Heart left ventricle (tissue), 16 donors: Measurements from ENCODE around the gene VTI1A. TPM values are rescaled to one million over a fixed set of nuclear protein-coding genes. Genes with fewer than 3 reads are reported as not detected.

Source experiments
- ATAC-seq, 4 donors: fragments of 200-7000 bp; cut with Tn5 transposase; one replicate each; pipeline ENCODE4 v1.9.1; 2020 to 2022; ENCODE audit warnings: moderate library complexity in 4 of 4, mild to moderate bottlenecking in 3 of 4, moderate number of reproducible peaks in 1 of 4
- DNase-seq, 5 donors: peaks; one replicate each; pipeline ENCODE4 v3.0.0-alpha.2; 2020
- H3K27ac ChIP-seq, 12 donors: fragments of 200-600 bp; sonication (generic) in 4 of 12; one replicate each; pipeline versions ENCODE4 v1.5.0 to v1.8.0; 2016 to 2022; ENCODE audit warnings: mild to moderate bottlenecking in 2 of 12
- H3K27me3 ChIP-seq, 9 donors: fragments of 200-600 bp; sonication (generic) in 2 of 9; one replicate each; pipeline versions ENCODE4 v1.5.1 to v1.8.0; 2016 to 2022; ENCODE audit warnings: mild to moderate bottlenecking in 3 of 9
- H3K36me3 ChIP-seq, 9 donors: fragments of 200-600 bp; sonication (generic) in 2 of 9; one replicate each; pipeline versions ENCODE4 v1.5.0 to v1.8.0; 2018 to 2022; ENCODE audit warnings: mild to moderate bottlenecking in 2 of 9
- H3K4me1 ChIP-seq, 12 donors: fragments of 200-600 bp; sonication (generic) in 4 of 12; one replicate each; pipeline versions ENCODE4 v1.5.0 to v1.8.0; 2016 to 2022; ENCODE audit warnings: mild to moderate bottlenecking in 3 of 12
- H3K4me3 ChIP-seq, 12 donors: fragments of 200-600 bp; sonication (generic) in 4 of 12; one replicate each; pipeline versions ENCODE4 v1.5.0 to v1.8.0; 2017 to 2022; ENCODE audit warnings: mild to moderate bottlenecking in 9 of 12, moderate library complexity in 4 of 12
- H3K9me3 ChIP-seq, 12 donors: fragments of 200-600 bp; sonication (generic) in 4 of 12; one replicate each; pipeline versions ENCODE4 v1.5.0 to v1.8.0; 2016 to 2022; ENCODE audit warnings: mild to moderate bottlenecking in 1 of 12
- POLR2A ChIP-seq, 2 donors: fragments of 450-650 bp; IDR thresholded peaks; one replicate each; pipeline ENCODE4 v1.6.1; 2017; ENCODE audit warnings: antibody characterized with exemption in 2 of 2, mild to moderate bottlenecking in 2 of 2, moderate library complexity in 2 of 2
- WGBS, 4 donors: extraction: QIAGEN DNeasy Blood & Tissue Kit in 2 of 4; methylation state at CpG; one replicate each; pipeline versions ENCODE4 v1.1.5 to v1.1.7; 2013 to 2018; 5-methylcytosine and 5-hydroxymethylcytosine counted together
- intact Hi-C, 10 donors: fragments of 100-400 bp; cut with DNase I; formaldehyde crosslinking; loops; one replicate each; pipeline versions ENCODE4 v1.11.1 to v1.14.2; 2022
- polyA plus RNA-seq, 2 donors: library from polyadenylated mRNA; stranded (reverse); fragments of 200-250 nt; gene quantifications; one replicate each; pipeline ENCODE4 v1.2.3, GENCODE V29; 2013
- total RNA-seq, 9 donors: library from RNA; depleted of rRNA in 2 of 9; stranded (reverse); fragments of >200 nt in 2 of 9; fragmentation: NEBNext Ultra II Directional in 3 of 9; extraction: Animal tissue kit (Norgen Biotek cat#: 25700) in 3 of 9; gene quantifications; one replicate each; pipeline versions ENCODE4 v1.1.0 to v1.2.4, GENCODE V29; 2016 to 2023
- TF ChIP-seq, protein P1 (sequence below), 12 donors: fragments of 200-600 bp; sonication (generic) in 4 of 12; IDR thresholded peaks; one replicate each; pipeline versions ENCODE4 v1.5.0 to v1.8.0; 2018 to 2022; ENCODE audit warnings: antibody characterized with exemption in 12 of 12, mild to moderate bottlenecking in 5 of 12
- donor health status: ischemic (EF 13 %, LVEDD 7.1; RV severe dilation, severe dysfunction).
- donor health status: healthy with polysubstance abuse.
- donor health status: DM: no; HTN: yes; CAD: no.
- donor health status: DM: no; HTN: no; CAD: no.
- donor health status: ischemic (EF 25% LVEDD 6.9; RV normal size, moderate dysfunction).
- donor health status: ischemic (EF 25% LVEDD 5.7; RV mildly dilated, moderate dysfunction).
- donor health status: healthy.
- donor health status: DM: yes; HTN: yes; CAD: no.
- donor health status: ischemic (EF 35%, LVEDD 5.7; RV mildly dilated, moderate dysfunction).
- donor health status: nonischemic (EF 11% LVEDD 7.7; RV severe dilation, severe dysfunction).
- donor health status: DM: yes; HTN: yes; CAD: no.
- donor health status: PGD.
- donor health status: ischemic (EF 29% LVEDD 5.4; RV normal size, mild dysfunction).
- donor health status: nonischemic (EF 23%, LVEDD 6.1; RV moderate dilation, normal function).

The VTI1A gene
- total and polyA plus RNA-seq, 11 donors = 6.0 to 33.1 (median 23.2) TPM

- H3K27ac ChIP-seq = no peak overlapping the region
- H3K4me1 ChIP-seq = peaks cover 0 to 3% (median 0%) of the 10 kb centered on the region in 12 donors
- intact Hi-C loops = loop anchor here (2.0 to 10.0 kb wide), 8 partner anchors 243 to 667 kb away; no protein-coding TSS in a partner anchor
- no peaks in the 10 kb centered on the region for H3K36me3 ChIP-seq
- no peak overlapping the region for H3K4me3 ChIP-seq
- no peaks in the 10 kb centered on the region for H3K9me3 ChIP-seq
- no peak for DNase-seq
- H3K27me3 ChIP-seq = no peaks in the 10 kb centered on the region
- TF ChIP-seq, protein P1, sequence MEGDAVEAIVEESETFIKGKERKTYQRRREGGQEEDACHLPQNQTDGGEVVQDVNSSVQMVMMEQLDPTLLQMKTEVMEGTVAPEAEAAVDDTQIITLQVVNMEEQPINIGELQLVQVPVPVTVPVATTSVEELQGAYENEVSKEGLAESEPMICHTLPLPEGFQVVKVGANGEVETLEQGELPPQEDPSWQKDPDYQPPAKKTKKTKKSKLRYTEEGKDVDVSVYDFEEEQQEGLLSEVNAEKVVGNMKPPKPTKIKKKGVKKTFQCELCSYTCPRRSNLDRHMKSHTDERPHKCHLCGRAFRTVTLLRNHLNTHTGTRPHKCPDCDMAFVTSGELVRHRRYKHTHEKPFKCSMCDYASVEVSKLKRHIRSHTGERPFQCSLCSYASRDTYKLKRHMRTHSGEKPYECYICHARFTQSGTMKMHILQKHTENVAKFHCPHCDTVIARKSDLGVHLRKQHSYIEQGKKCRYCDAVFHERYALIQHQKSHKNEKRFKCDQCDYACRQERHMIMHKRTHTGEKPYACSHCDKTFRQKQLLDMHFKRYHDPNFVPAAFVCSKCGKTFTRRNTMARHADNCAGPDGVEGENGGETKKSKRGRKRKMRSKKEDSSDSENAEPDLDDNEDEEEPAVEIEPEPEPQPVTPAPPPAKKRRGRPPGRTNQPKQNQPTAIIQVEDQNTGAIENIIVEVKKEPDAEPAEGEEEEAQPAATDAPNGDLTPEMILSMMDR (IDR thresholded peaks at IDR 0.05) = no peak
- TF ChIP-seq POLR2A (IDR thresholded peaks at IDR 0.05) = no peak
- ATAC-seq = no peak
Measured at GRCh38 chr10:112720178-112720577, 273.2 kb downstream of the VTI1A start.

GRCh38 chr10:112721080-112721698 is 274.2 kb downstream of the VTI1A start:
- Histone ChIP-seq H3K9me3 (no peaks in the 10 kb centered on the region), H3K4me1 (peaks cover 0 to 3% (median 0%) of the 10 kb centered on the region in 12 donors), H3K27ac (no peak overlapping the region), H3K36me3 (no peaks in the 10 kb centered on the region), H3K4me3 (no peak overlapping the region), H3K27me3 (no peaks in the 10 kb centered on the region)
- intact Hi-C loops = loop anchor here (2.0 to 10.0 kb wide), 8 partner anchors 244 to 666 kb away; no protein-coding TSS in a partner anchor
- WGBS, 4 donors = 53 to 66% (median 60%) methylated on average over 5 of the region's 5 CpGs
- DNase-seq (no peak), ATAC-seq (peak in 3 of 4 donors; percentile 45 to 64 (median 56))
- no peak for TF ChIP-seq POLR2A (IDR thresholded peaks at IDR 0.05)
- TF ChIP-seq, protein P1 (IDR thresholded peaks at IDR 0.05) = peak; percentile 44 to 78 (median 66)

GRCh38 chr10:112722758-112723157 is 275.7 kb downstream of the VTI1A start:
- ATAC-seq = no peak

GRCh38 chr10:112723876-112724275 is 276.9 kb downstream of the VTI1A start:
- peaks cover 0 to 3% (median 0%) of the 10 kb centered on the region in 12 donors for H3K4me1 ChIP-seq
- no peaks in the 10 kb centered on the region for H3K27me3 ChIP-seq
- DNase-seq (no peak), ATAC-seq (no peak)
- no peak overlapping the region for H3K4me3 ChIP-seq
- H3K36me3 ChIP-seq = no peaks in the 10 kb centered on the region
- H3K27ac ChIP-seq = no peak overlapping the region
- H3K9me3 ChIP-seq = no peaks in the 10 kb centered on the region
- TF ChIP-seq, protein P1 (IDR thresholded peaks at IDR 0.05) = no peak
- TF ChIP-seq POLR2A (IDR thresholded peaks at IDR 0.05) = no peak
- intact Hi-C loops = loop anchor here in 9 of 10 donors (5.0 to 10.0 kb wide), 6 partner anchors 247 to 663 kb away; no protein-coding TSS in a partner anchor

More at GRCh38 chr10:112722758-112723157, 275.7 kb downstream of the VTI1A start:
- WGBS, 4 donors = 67 to 82% (median 68%) methylated on average over 3 of the region's 3 CpGs
- H3K4me1 ChIP-seq = peaks cover 0 to 3% (median 0%) of the 10 kb centered on the region in 12 donors
- H3K36me3 ChIP-seq = no peaks in the 10 kb centered on the region
- DNase-seq = no peak
- H3K9me3 ChIP-seq = no peaks in the 10 kb centered on the region
- no peaks in the 10 kb centered on the region for H3K27me3 ChIP-seq
- TF ChIP-seq, protein P1 (IDR thresholded peaks at IDR 0.05) = no peak
- no peak for TF ChIP-seq POLR2A (IDR thresholded peaks at IDR 0.05)
- no peak overlapping the region for H3K4me3 ChIP-seq
- no peak overlapping the region for H3K27ac ChIP-seq
- intact Hi-C loops = loop anchor here in 9 of 10 donors (5.0 to 10.0 kb wide), 6 partner anchors 245 to 665 kb away; no protein-coding TSS in a partner anchor
